K562 (cell line): ENCODE results near the gene ARID3A.
A peak's percentile ranks its signal among the peaks of the same experiment; 100 is the strongest.

Source experiments
- BHLHE40 ChIP-seq: IDR thresholded peaks from 2 replicates; pipeline ENCODE4 v1.6.1; 2011; ENCODE audit warnings: low read length, improper control_type of control experiment
- CTBP1 ChIP-seq: fragments of 450-650 bp; IDR thresholded peaks from 2 replicates; pipeline ENCODE4 v1.6.1; 2016; ENCODE audit warnings: borderline replicate concordance
- MAFG ChIP-seq: fragments of 450-650 bp; conservative IDR thresholded peaks from 2 replicates; pipeline ENCODE4 v1.6.1; 2016; ENCODE audit warnings: missing genetic modification characterization, missing compliant biosample characterization
- NFYB ChIP-seq: IDR thresholded peaks from 2 replicates; pipeline ENCODE4 v1.6.1; 2011; ENCODE audit warnings: mild to moderate bottlenecking, moderate library complexity; ENCODE audit not compliant: insufficient read length; ENCODE audit errors: extremely low read depth
- POLR2A ChIP-seq: fragments of 450-650 bp; conservative IDR thresholded peaks from 2 replicates; pipeline ENCODE4 v1.6.1; 2016
- POLR2AphosphoS5 ChIP-seq: IDR thresholded peaks from 2 replicates; pipeline ENCODE4 v1.6.1; 2011; ENCODE audit warnings: mild to moderate bottlenecking, low read depth, low read length, moderate library complexity; ENCODE audit not compliant: control insufficient read depth, insufficient read depth
- SP1 ChIP-seq: sonication (generic); formaldehyde crosslinking; IDR thresholded peaks from 2 replicates; pipeline ENCODE4 v1.8.1; 2022; ENCODE audit warnings: mild to moderate bottlenecking, missing genetic modification reagents
- STAT5B ChIP-seq: fragments of 250-450 bp; sonication (Bioruptor Pico); IDR thresholded peaks from 2 replicates; pipeline ENCODE4 v1.8.0; 2021; ENCODE audit warnings: mild to moderate bottlenecking, inconsistent platforms
- TEAD4 ChIP-seq, 2 experiments: sonication (generic) in 1 of 2; formaldehyde crosslinking in 1 of 2; IDR thresholded peaks; 2 replicates each; pipeline versions ENCODE4 v1.6.1 to v1.8.0; 2012 to 2022; ENCODE audit warnings: borderline replicate concordance in 1 of 2, inconsistent platforms in 1 of 2, low read length in 1 of 2, mild to moderate bottlenecking in 1 of 2, missing genetic modification reagents in 1 of 2
- TF ChIP-seq, protein P1 (sequence below), 2 experiments: fragments of 450-650 bp in 1 of 2; IDR thresholded peaks; 2 replicates each; pipeline ENCODE4 v1.6.1; 2011 to 2017; ENCODE audit warnings: low read depth in 2 of 2, antibody characterized with exemption in 1 of 2, borderline replicate concordance in 1 of 2, low read length in 1 of 2, mild to moderate bottlenecking in 1 of 2, mixed read lengths in 1 of 2; ENCODE audit not compliant: control insufficient read depth in 1 of 2
- TF ChIP-seq, protein P2 (sequence below), 3 experiments: IDR thresholded peaks in 2 of 3; conservative IDR thresholded peaks in 1 of 3; 2 replicates each; pipeline ENCODE4 v1.5.1; 2011 to 2012; ENCODE audit warnings: low read length in 3 of 3, mild to moderate bottlenecking in 3 of 3, control low read depth in 2 of 3, improper control_type of control experiment in 1 of 3, inconsistent platforms in 1 of 3, low read depth in 1 of 3, mixed read lengths in 1 of 3, moderate library complexity in 1 of 3; ENCODE audit not compliant: insufficient read depth in 2 of 3
- TF ChIP-seq, protein P3 (sequence below), 2 experiments: fragments of 450-650 bp; formaldehyde crosslinking in 1 of 2; IDR thresholded peaks; 2 replicates each; pipeline versions ENCODE4 v1.4.0 to v1.6.1; 2014 to 2020; ENCODE audit warnings: mild to moderate bottlenecking in 2 of 2, borderline replicate concordance in 1 of 2, low read depth in 1 of 2

DNA sequence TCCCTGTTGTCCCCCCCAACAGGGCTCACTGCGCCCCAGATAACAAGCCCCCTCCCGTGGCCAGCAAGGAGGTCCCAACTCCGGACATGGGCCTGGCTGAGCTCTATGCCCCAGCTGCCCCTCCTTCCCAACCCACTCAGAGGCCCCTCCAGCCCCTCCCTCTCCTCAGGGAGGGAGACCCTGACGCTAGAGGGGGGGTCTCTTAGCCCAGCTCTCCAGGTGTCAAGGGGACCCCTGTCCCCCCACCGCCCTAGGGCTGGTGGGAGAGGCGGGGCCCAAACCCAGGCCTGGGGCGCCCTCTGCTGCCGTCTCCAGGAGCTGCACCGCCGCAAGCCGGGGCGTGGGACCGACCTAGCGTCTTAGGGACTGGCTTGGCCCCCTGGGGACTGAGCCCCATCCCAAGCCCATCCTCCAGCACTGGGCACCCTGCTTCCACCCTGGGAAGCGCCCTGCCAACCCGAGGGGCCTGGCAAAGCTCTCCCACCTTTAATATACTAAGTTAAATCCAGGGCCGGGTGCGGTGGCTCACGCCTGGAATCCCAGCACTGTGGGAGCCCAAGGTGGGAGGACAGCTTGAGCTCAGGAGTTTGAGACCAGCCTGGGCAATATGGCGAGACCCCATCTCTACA, 75.8 kb downstream of the ARID3A start:
- TF ChIP-seq, protein P1, sequence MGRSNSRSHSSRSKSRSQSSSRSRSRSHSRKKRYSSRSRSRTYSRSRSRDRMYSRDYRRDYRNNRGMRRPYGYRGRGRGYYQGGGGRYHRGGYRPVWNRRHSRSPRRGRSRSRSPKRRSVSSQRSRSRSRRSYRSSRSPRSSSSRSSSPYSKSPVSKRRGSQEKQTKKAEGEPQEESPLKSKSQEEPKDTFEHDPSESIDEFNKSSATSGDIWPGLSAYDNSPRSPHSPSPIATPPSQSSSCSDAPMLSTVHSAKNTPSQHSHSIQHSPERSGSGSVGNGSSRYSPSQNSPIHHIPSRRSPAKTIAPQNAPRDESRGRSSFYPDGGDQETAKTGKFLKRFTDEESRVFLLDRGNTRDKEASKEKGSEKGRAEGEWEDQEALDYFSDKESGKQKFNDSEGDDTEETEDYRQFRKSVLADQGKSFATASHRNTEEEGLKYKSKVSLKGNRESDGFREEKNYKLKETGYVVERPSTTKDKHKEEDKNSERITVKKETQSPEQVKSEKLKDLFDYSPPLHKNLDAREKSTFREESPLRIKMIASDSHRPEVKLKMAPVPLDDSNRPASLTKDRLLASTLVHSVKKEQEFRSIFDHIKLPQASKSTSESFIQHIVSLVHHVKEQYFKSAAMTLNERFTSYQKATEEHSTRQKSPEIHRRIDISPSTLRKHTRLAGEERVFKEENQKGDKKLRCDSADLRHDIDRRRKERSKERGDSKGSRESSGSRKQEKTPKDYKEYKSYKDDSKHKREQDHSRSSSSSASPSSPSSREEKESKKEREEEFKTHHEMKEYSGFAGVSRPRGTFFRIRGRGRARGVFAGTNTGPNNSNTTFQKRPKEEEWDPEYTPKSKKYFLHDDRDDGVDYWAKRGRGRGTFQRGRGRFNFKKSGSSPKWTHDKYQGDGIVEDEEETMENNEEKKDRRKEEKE (IDR thresholded peaks at IDR 0.05; ENCODE audit: borderline replicate concordance in 1 of 2, control insufficient read depth in 1 of 2, low read depth in 2 of 2, low read length in 1 of 2), result no peak
- TF ChIP-seq BHLHE40 (no peak), SP1 (peak; percentile 67; the same call in 1 of the 2 replicates), STAT5B (CRISPR knock-in tag) (no peak), NFYB (no peak), TEAD4 (IDR thresholded peaks at IDR 0.05; ENCODE audit: low read length) (no peak), TEAD4 (CRISPR knock-in tag; IDR thresholded peaks at IDR 0.05; ENCODE audit: borderline replicate concordance) (no peak), CTBP1 (peak; percentile 49; the same call in 1 of the 2 replicates), MAFG (no peak), POLR2AphosphoS5 (no peak), POLR2A (no peak)
- TF ChIP-seq, protein P2, sequence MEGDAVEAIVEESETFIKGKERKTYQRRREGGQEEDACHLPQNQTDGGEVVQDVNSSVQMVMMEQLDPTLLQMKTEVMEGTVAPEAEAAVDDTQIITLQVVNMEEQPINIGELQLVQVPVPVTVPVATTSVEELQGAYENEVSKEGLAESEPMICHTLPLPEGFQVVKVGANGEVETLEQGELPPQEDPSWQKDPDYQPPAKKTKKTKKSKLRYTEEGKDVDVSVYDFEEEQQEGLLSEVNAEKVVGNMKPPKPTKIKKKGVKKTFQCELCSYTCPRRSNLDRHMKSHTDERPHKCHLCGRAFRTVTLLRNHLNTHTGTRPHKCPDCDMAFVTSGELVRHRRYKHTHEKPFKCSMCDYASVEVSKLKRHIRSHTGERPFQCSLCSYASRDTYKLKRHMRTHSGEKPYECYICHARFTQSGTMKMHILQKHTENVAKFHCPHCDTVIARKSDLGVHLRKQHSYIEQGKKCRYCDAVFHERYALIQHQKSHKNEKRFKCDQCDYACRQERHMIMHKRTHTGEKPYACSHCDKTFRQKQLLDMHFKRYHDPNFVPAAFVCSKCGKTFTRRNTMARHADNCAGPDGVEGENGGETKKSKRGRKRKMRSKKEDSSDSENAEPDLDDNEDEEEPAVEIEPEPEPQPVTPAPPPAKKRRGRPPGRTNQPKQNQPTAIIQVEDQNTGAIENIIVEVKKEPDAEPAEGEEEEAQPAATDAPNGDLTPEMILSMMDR (IDR thresholded peaks at IDR 0.05 in 2 of 3, conservative IDR thresholded peaks at IDR 0.05 in 1 of 3; ENCODE audit: insufficient read depth in 2 of 3, low read depth in 1 of 3, low read length in 3 of 3), result peak; percentile 78 to 91 (median 89)
- TF ChIP-seq, protein P3, sequence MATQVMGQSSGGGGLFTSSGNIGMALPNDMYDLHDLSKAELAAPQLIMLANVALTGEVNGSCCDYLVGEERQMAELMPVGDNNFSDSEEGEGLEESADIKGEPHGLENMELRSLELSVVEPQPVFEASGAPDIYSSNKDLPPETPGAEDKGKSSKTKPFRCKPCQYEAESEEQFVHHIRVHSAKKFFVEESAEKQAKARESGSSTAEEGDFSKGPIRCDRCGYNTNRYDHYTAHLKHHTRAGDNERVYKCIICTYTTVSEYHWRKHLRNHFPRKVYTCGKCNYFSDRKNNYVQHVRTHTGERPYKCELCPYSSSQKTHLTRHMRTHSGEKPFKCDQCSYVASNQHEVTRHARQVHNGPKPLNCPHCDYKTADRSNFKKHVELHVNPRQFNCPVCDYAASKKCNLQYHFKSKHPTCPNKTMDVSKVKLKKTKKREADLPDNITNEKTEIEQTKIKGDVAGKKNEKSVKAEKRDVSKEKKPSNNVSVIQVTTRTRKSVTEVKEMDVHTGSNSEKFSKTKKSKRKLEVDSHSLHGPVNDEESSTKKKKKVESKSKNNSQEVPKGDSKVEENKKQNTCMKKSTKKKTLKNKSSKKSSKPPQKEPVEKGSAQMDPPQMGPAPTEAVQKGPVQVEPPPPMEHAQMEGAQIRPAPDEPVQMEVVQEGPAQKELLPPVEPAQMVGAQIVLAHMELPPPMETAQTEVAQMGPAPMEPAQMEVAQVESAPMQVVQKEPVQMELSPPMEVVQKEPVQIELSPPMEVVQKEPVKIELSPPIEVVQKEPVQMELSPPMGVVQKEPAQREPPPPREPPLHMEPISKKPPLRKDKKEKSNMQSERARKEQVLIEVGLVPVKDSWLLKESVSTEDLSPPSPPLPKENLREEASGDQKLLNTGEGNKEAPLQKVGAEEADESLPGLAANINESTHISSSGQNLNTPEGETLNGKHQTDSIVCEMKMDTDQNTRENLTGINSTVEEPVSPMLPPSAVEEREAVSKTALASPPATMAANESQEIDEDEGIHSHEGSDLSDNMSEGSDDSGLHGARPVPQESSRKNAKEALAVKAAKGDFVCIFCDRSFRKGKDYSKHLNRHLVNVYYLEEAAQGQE (IDR thresholded peaks at IDR 0.05; ENCODE audit: borderline replicate concordance), result peak; percentile 75; the same call in 1 of the 2 replicates
- TF ChIP-seq, protein P3 (CRISPR knock-in tag; IDR thresholded peaks at IDR 0.05; ENCODE audit: low read depth), result no peak
